ENCODE measurements around the gene ZNF722.
"Not testable (repeated sequence)": the region's sequence is repeated elsewhere in the genome, so short reads cannot be mapped to it uniquely, and the experiment has no call there.

The ZNF722 gene

DNA sequence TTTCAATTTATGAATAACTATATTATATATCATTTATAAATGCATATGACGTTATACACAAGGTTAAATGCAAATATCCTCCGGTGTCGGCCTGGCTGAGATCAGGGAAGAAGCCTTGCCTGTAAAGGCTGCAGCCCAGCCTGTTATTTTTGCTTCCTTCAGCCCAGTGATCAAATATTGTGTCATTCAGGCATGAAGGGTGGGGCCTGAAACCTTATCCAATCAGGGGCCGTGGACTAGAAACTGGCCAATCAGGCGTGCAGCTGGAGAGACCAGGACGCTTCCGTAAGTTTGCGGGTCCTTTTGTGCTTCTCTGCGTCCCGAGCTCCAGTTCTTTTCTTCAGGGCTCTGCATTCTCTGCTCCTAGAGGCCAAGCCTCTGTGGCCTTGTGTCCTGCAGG, at the start of gene ZNF722:
Gene ZNF722, plus strand, starts transcription at position 301 of the 400 bp plus-strand sequence. CDS start 113 bp downstream, outside the sequence.
- TF ChIP-seq, protein P1, sequence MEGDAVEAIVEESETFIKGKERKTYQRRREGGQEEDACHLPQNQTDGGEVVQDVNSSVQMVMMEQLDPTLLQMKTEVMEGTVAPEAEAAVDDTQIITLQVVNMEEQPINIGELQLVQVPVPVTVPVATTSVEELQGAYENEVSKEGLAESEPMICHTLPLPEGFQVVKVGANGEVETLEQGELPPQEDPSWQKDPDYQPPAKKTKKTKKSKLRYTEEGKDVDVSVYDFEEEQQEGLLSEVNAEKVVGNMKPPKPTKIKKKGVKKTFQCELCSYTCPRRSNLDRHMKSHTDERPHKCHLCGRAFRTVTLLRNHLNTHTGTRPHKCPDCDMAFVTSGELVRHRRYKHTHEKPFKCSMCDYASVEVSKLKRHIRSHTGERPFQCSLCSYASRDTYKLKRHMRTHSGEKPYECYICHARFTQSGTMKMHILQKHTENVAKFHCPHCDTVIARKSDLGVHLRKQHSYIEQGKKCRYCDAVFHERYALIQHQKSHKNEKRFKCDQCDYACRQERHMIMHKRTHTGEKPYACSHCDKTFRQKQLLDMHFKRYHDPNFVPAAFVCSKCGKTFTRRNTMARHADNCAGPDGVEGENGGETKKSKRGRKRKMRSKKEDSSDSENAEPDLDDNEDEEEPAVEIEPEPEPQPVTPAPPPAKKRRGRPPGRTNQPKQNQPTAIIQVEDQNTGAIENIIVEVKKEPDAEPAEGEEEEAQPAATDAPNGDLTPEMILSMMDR (IDR thresholded peaks at IDR 0.05; ENCODE audit: low read length, missing control alignments) = no peak
- no peak for DNase-seq (ENCODE audit: low read depth)
- no peak within 1 kb of the TSS for H3K4me3 ChIP-seq (replicated peaks; ENCODE audit: low read depth, low read length)

- TF ChIP-seq, protein P1 (IDR thresholded peaks at IDR 0.05; ENCODE audit: low read length, missing control alignments) = no peak
Observed at GRCh38 chr7:63953181-63953580, 45.5 kb upstream of the ZNF722 start.

DNA sequence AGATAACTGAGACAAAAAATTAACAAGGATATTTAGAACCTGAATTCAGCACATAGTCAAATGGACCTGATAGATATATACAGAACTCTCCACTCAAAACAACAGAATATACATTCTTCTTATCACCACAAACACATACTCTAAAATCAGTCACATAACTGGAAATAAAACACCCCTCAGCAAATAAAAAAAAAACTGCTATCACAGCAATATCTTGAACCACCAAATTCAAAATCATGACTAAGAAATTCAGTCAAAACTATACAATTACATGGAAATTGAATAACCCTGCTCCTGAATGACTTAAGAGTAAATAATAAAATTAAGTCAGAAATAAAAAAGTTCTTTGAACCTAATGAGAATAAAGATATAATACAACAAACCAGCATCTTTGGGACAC, 30.0 kb upstream of the ZNF722 start:
- DNase-seq (ENCODE audit: low read depth) = no peak
- H3K4me3 ChIP-seq (replicated peaks; ENCODE audit: low read depth, low read length) = no peak overlapping the region
- TF ChIP-seq, protein P1 (IDR thresholded peaks at IDR 0.05; ENCODE audit: low read length, missing control alignments) = no peak

More at GRCh38 chr7:63953181-63953580, 45.5 kb upstream of the ZNF722 start:
- DNase-seq (ENCODE audit: low read depth) = no peak
- H3K4me3 ChIP-seq (replicated peaks; ENCODE audit: low read depth, low read length) = no peak overlapping the region

DNA sequence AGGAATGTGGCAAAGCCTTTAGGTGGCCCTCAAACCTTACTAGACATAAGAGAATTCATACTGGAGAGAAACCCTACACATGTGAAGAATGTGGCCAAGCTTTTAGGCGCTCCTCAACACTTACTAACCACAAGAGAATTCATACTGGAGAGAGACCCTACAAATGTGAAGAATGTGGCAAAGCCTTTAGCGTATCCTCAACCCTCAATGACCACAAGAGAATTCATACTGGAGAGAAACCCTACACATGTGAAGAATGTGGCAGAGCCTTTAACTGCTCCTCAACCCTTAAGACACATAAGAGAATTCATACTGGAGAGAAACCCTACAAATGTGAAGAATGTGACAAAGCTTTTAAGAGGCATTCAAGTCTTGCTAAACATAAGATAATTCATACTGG, 16.8 kb downstream of the ZNF722 start:
- not testable (repeated sequence) for H3K4me3 ChIP-seq (replicated peaks; ENCODE audit: low read depth, low read length); DNase-seq (ENCODE audit: low read depth)

DNA sequence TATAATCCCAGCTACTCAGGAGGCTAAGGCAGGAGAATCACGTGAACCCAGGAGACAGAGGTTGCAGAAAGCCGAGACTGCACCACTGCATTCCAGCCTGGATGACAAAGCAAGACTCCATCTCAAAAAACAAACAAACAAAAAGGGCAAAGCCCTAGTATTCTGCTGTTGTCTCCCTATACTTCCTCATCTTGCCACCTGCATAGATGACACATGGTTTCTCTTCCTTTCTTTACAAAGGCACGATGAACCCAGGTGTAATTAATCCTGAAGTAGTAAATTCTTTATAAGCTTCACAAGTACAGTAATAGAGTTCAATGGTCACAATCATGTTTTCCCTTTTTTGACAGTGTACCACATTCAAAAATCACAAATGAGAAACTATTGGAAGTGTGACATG, 36.7 kb downstream of the ZNF722 start:
- no peak overlapping the region for H3K4me3 ChIP-seq (replicated peaks; ENCODE audit: low read depth, low read length)
- no peak for DNase-seq (ENCODE audit: low read depth)
- TF ChIP-seq, protein P1 (IDR thresholded peaks at IDR 0.05; ENCODE audit: low read length, missing control alignments) = no peak

- TF ChIP-seq, protein P1 (IDR thresholded peaks at IDR 0.05; ENCODE audit: low read length, missing control alignments) = no peak
- no peak overlapping the region for H3K4me3 ChIP-seq (replicated peaks; ENCODE audit: low read depth, low read length)
Observed at GRCh38 chr7:64037095-64037494, 38.4 kb downstream of the ZNF722 start.

GRCh38 chr7:64045301-64046040, 46.8 kb downstream of the ZNF722 start, which contains the start of gene ZNF727:
TSS of gene ZNF727 (plus strand) at chr7:64045434. CDS start at chr7:64045622, 188 bp downstream.
- TF ChIP-seq, protein P1 (IDR thresholded peaks at IDR 0.05; ENCODE audit: low read length, missing control alignments) = no peak
- no peak for DNase-seq (ENCODE audit: low read depth)
- no peak within 1 kb of the TSS for H3K4me3 ChIP-seq (replicated peaks; ENCODE audit: low read depth, low read length)

More at GRCh38 chr7:64037095-64037494, 38.4 kb downstream of the ZNF722 start:
- no peak for DNase-seq (ENCODE audit: low read depth)
